Effector memory CD4-positive, alpha-beta T cell (primary cell): ENCODE measurements around the gene DOCK2.

ENCODE experiments used
- DNase-seq, 3 donors: peaks; one replicate each; pipeline ENCODE4 v3.0.0-alpha.2; 2020
- H3K27ac ChIP-seq: 2 replicates; pipeline ENCODE4 v1.7.0; 2013; ENCODE audit warnings: mild to moderate bottlenecking, low read length, moderate library complexity; ENCODE audit not compliant: insufficient read depth, poor library complexity, severe bottlenecking
- H3K27me3 ChIP-seq: replicated peaks from 2 replicates; pipeline ENCODE4 v1.7.0; 2013; ENCODE audit warnings: mild to moderate bottlenecking, low read length; ENCODE audit not compliant: insufficient read depth, control insufficient read depth, poor library complexity, severe bottlenecking
- H3K36me3 ChIP-seq: 2 replicates; pipeline ENCODE4 v1.7.0; 2013; ENCODE audit warnings: mild to moderate bottlenecking, low read length, moderate library complexity; ENCODE audit not compliant: control insufficient read depth, insufficient read depth
- H3K4me1 ChIP-seq: 2 replicates; pipeline ENCODE4 v1.7.0; 2013; ENCODE audit warnings: low read length, mild to moderate bottlenecking; ENCODE audit not compliant: control insufficient read depth, insufficient read depth, poor library complexity, severe bottlenecking
- H3K4me3 ChIP-seq: 2 replicates; pipeline ENCODE4 v1.7.0; 2013; ENCODE audit warnings: low read length, low read depth, mild to moderate bottlenecking; ENCODE audit not compliant: insufficient read depth, poor library complexity, severe bottlenecking
- H3K9me3 ChIP-seq: 2 replicates; pipeline ENCODE4 v1.7.0; 2013; ENCODE audit warnings: mild to moderate bottlenecking, low read length, moderate library complexity; ENCODE audit not compliant: control insufficient read depth

DOCK2 gene

GRCh38 chr5:170114271-170114670, 477.2 kb downstream of the DOCK2 start:
- H3K27ac ChIP-seq: no peak overlapping the region
- no peaks in the 10 kb centered on the region for H3K36me3 ChIP-seq
- DNase-seq: no peak
- no peaks in the 10 kb centered on the region for H3K27me3 ChIP-seq
- no peaks in the 10 kb centered on the region for H3K9me3 ChIP-seq
- no peak overlapping the region for H3K4me3 ChIP-seq
- H3K4me1 ChIP-seq: no peaks in the 10 kb centered on the region

DNA sequence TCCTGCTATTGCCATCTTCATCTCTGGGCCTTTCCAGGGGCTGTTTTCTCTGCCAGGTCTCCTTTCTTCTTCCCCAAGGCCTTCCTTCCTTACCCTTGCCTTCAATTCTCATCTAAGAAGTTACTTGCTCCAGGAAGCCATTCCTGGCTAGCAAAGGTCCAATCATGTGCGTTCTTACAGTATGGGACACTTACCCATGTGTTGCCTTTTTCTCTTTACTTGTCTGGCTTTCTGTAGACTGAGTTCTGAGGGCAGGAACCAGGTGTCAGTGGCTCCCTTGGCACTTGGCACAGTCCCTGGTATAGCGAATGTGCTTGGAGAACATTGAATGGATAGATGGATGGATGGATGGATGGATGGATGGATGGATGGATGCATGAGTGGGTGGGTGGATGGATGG, 478.9 kb downstream of the DOCK2 start:
- Histone ChIP-seq H3K36me3 (no peaks in the 10 kb centered on the region), H3K27me3 (no peaks in the 10 kb centered on the region), H3K4me1 (no peaks in the 10 kb centered on the region), H3K27ac (no peak overlapping the region), H3K4me3 (no peak overlapping the region), H3K9me3 (no peaks in the 10 kb centered on the region)
- no peak for DNase-seq

GRCh38 chr5:170117736-170118135, 480.7 kb downstream of the DOCK2 start:
- Histone ChIP-seq H3K36me3 (no peaks in the 10 kb centered on the region), H3K4me3 (no peak overlapping the region), H3K9me3 (no peaks in the 10 kb centered on the region), H3K27ac (no peak overlapping the region), H3K27me3 (peaks cover 4% of the 10 kb centered on the region), H3K4me1 (no peaks in the 10 kb centered on the region)
- no peak for DNase-seq

DNA sequence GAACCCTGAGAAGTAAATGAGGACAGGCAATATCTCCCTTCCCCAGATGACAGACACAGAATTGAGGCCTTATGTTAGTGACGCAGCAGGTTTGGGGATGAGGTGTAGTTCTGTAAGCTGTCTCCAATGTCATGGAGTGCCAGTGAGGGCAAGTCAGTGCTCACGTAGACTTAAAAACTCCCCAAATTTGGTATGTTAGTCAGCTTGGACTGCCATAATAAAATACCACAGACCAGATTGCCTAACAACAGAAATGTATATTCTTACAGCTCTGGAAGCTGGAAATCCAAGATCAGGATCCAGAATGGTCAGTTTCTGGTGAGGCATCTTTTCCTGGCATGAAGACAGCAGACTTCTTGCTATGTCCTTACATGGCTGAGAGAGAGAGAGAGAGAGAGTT, 483.5 kb downstream of the DOCK2 start:
- Histone ChIP-seq H3K27me3 (peaks cover 4% of the 10 kb centered on the region), H3K36me3 (no peaks in the 10 kb centered on the region), H3K4me3 (no peak overlapping the region), H3K9me3 (no peaks in the 10 kb centered on the region), H3K4me1 (no peaks in the 10 kb centered on the region), H3K27ac (no peak overlapping the region)
- no peak for DNase-seq

GRCh38 chr5:170121321-170121720, 484.2 kb downstream of the DOCK2 start:
- no peak overlapping the region for H3K27ac ChIP-seq
- no peak for DNase-seq
- no peaks in the 10 kb centered on the region for H3K36me3 ChIP-seq
- H3K4me1 ChIP-seq: no peaks in the 10 kb centered on the region
- H3K27me3 ChIP-seq: peaks cover 4% of the 10 kb centered on the region
- no peak overlapping the region for H3K4me3 ChIP-seq
- no peaks in the 10 kb centered on the region for H3K9me3 ChIP-seq

DNA sequence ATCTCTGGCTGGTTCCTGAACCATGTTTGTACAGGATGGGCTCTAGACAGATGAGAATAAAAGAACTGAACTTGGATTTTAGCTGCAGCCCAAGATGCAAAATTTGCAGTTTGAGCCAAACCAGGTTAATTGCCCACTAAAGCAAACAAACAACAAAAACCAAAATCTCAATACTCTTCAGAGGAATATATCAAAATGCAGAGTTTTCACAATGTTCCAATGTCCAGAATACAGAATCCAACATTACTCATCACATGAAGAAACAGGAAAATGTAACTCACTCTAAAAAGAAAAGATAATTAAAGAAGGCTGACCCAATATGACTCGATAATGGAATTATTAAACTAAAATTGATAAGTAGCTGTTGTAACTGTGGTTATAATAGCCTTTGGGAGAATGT, 489.0 kb downstream of the DOCK2 start:
- no peak for DNase-seq
- Histone ChIP-seq H3K27ac (no peak overlapping the region), H3K27me3 (peaks cover 4% of the 10 kb centered on the region), H3K36me3 (no peaks in the 10 kb centered on the region), H3K4me1 (no peaks in the 10 kb centered on the region), H3K4me3 (no peak overlapping the region), H3K9me3 (no peaks in the 10 kb centered on the region)

GRCh38 chr5:170126626-170127025, 489.6 kb downstream of the DOCK2 start:
- Histone ChIP-seq H3K36me3 (no peaks in the 10 kb centered on the region), H3K9me3 (no peaks in the 10 kb centered on the region), H3K27ac (no peak overlapping the region), H3K27me3 (peaks cover under 1% of the 10 kb centered on the region), H3K4me1 (no peaks in the 10 kb centered on the region), H3K4me3 (no peak overlapping the region)
- no peak for DNase-seq

- Histone ChIP-seq H3K36me3 (no peaks in the 10 kb centered on the region), H3K4me1 (no peaks in the 10 kb centered on the region)
Observed at GRCh38 chr5:170131235-170131634, 494.2 kb downstream of the DOCK2 start.

DNA sequence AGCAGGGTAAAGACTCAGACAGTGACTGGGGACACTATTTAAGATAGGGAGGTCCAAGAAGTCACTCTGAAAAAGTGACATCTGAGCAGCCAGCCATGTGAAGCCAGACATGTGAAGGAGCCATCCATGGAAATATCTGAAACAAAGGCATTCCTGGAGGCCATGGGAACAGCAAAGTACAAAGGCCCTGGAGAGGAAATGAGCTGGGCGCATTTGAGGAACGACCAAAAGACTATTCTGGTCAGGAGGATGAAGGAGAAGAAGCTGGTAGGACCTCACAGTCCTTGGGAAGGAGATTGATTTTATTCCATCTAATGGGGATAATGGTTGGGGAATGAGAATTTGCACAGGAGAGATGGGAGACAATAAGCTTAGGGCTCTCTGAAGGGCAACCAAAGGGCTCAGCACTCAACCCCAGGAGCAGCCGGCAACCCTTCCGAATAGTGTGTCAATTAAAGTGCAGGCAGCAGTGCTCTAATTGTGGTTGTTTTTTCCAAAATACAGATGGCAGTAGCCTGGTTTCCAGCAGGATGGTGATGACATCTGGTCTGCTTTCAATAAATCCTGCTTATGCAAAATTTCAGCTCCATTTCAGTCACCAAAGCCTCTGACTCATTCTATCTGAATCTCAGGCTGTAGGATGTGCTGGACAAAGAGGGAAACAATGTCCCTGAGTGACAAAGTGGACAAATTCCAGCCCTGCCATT, 495.3 kb downstream of the DOCK2 start:
- H3K9me3 ChIP-seq: no peaks in the 10 kb centered on the region
- H3K4me3 ChIP-seq: no peak overlapping the region
- H3K36me3 ChIP-seq: no peaks in the 10 kb centered on the region
- H3K4me1 ChIP-seq: no peaks in the 10 kb centered on the region
- DNase-seq: no peak
- H3K27me3 ChIP-seq: peaks cover 6% of the 10 kb centered on the region
- H3K27ac ChIP-seq: no peak overlapping the region

More at GRCh38 chr5:170131235-170131634, 494.2 kb downstream of the DOCK2 start:
- peaks cover 6% of the 10 kb centered on the region for H3K27me3 ChIP-seq
- no peak overlapping the region for H3K4me3 ChIP-seq
- no peak overlapping the region for H3K27ac ChIP-seq
- H3K9me3 ChIP-seq: no peaks in the 10 kb centered on the region
- no peak for DNase-seq
